DND-41 (cell line): ENCODE results near the gene ANXA1.

Source experiments
- ATAC-seq: fragments of 200-7000 bp; cut with Tn5 transposase; 3 replicates; pipeline ENCODE4 v1.9.1; 2021; ENCODE audit warnings: low read depth; ENCODE audit not compliant: insufficient read depth
- DNase-seq: peaks from one replicate; pipeline ENCODE4 v3.0.0-alpha.2; 2020
- H2AFZ ChIP-seq: 2 replicates; pipeline ENCODE4 v1.6.0; 2012; ENCODE audit warnings: low read depth, low read length
- H3K27ac ChIP-seq: 2 replicates; pipeline ENCODE4 v1.5.1; 2012; ENCODE audit warnings: low read length, inconsistent platforms
- H3K27me3 ChIP-seq: fragments of 200-600 bp; sonication (generic); 2 replicates; pipeline ENCODE4 v1.6.0; 2012; ENCODE audit warnings: low read length, mild to moderate bottlenecking, inconsistent platforms; ENCODE audit not compliant: insufficient read depth, poor library complexity
- H3K36me3 ChIP-seq: 2 replicates; pipeline ENCODE4 v1.5.1; 2012; ENCODE audit warnings: low read length, inconsistent platforms; ENCODE audit not compliant: insufficient read depth
- H3K4me1 ChIP-seq: 2 replicates; pipeline ENCODE4 v1.5.1; 2012; ENCODE audit warnings: mild to moderate bottlenecking, low read length; ENCODE audit not compliant: insufficient read depth
- H3K4me2 ChIP-seq: 2 replicates; pipeline ENCODE4 v1.6.0; 2012; ENCODE audit warnings: mild to moderate bottlenecking, moderate library complexity, low read length, inconsistent platforms; ENCODE audit not compliant: insufficient read depth
- H3K4me3 ChIP-seq, 2 experiments: fragments of 200-600 bp in 1 of 2; shearing (Covaris generic) in 1 of 2; 2 replicates each; pipeline ENCODE4 v1.5.1; 2012 to 2016; ENCODE audit warnings: inconsistent platforms in 2 of 2, low read length in 2 of 2, mild to moderate bottlenecking in 2 of 2, low read depth in 1 of 2, moderate library complexity in 1 of 2
- H3K79me2 ChIP-seq: 2 replicates; pipeline ENCODE4 v1.6.0; 2012; ENCODE audit warnings: low read length, inconsistent platforms; ENCODE audit not compliant: insufficient read depth
- H3K9ac ChIP-seq: 2 replicates; pipeline ENCODE4 v1.6.0; 2012; ENCODE audit warnings: low read depth, mild to moderate bottlenecking, inconsistent platforms, low read length, moderate library complexity
- H3K9me3 ChIP-seq: 2 replicates; pipeline ENCODE4 v1.5.1; 2012; ENCODE audit warnings: low read length, moderate library complexity, mild to moderate bottlenecking, inconsistent platforms; ENCODE audit not compliant: insufficient read depth, severe bottlenecking
- H4K20me1 ChIP-seq: 2 replicates; pipeline ENCODE4 v1.6.0; 2012; ENCODE audit warnings: low read length; ENCODE audit not compliant: insufficient read depth
- CTCF ChIP-seq: IDR thresholded peaks from 2 replicates; pipeline ENCODE4 v1.5.1; 2012; ENCODE audit warnings: borderline replicate concordance, low read length, moderate library complexity, mild to moderate bottlenecking; ENCODE audit not compliant: poor library complexity, severe bottlenecking; ENCODE audit errors: extremely low read depth
- EZH2 ChIP-seq: IDR thresholded peaks from 3 replicates; pipeline ENCODE4 v1.6.1; 2012; ENCODE audit warnings: borderline replicate concordance, low read depth, mild to moderate bottlenecking, moderate library complexity, low read length, inconsistent platforms; ENCODE audit not compliant: severe bottlenecking

Gene ANXA1

GRCh38 chr9:73216100-73216499 lies 64.4 kb downstream of the ANXA1 start:
- ATAC-seq = no peak
- no peaks in the 10 kb centered on the region for H3K4me1 ChIP-seq
- no peak for DNase-seq
- H3K27ac ChIP-seq = no peak overlapping the region
- no peaks in the 10 kb centered on the region for H3K36me3 ChIP-seq
- no peak overlapping the region for H3K9ac ChIP-seq
- H3K79me2 ChIP-seq = no peaks in the 10 kb centered on the region
- no peaks in the 10 kb centered on the region for H3K9me3 ChIP-seq
- no peak overlapping the region for H3K4me3 ChIP-seq
- no peaks in the 10 kb centered on the region for H3K27me3 ChIP-seq
- no peaks in the 10 kb centered on the region for H4K20me1 ChIP-seq
- TF ChIP-seq CTCF = no peak
- no peak for TF ChIP-seq EZH2
- H3K4me2 ChIP-seq = no peak overlapping the region
- H2AFZ ChIP-seq = no peak overlapping the region
